Fibroblast of lung (primary cell): ENCODE results near the gene CDC23. TPM values are rescaled to one million over a fixed set of nuclear protein-coding genes. Genes with fewer than 3 reads are reported as not detected.

Experiments
- DNase-seq, 2 donors: peaks; one replicate each; pipeline versions ENCODE4 v3.0.0 to v3.0.0-alpha.2; 2010; ENCODE audit warnings: low read depth in 2 of 2
- H2AFZ ChIP-seq: 2 replicates; pipeline ENCODE4 v1.5.1; 2012; ENCODE audit warnings: low read length, control low read depth, inconsistent platforms
- H3K27ac ChIP-seq: 2 replicates; pipeline ENCODE4 v1.5.1; 2011; ENCODE audit warnings: low read length, control low read depth; ENCODE audit not compliant: insufficient read depth
- H3K27me3 ChIP-seq: 2 replicates; pipeline ENCODE4 v1.5.1; 2011; ENCODE audit warnings: mild to moderate bottlenecking, low read length; ENCODE audit not compliant: control insufficient read depth, insufficient read depth
- H3K36me3 ChIP-seq: 2 replicates; pipeline ENCODE4 v1.5.1; 2011; ENCODE audit warnings: low read length; ENCODE audit not compliant: control insufficient read depth, insufficient read depth
- H3K4me1 ChIP-seq: 2 replicates; pipeline ENCODE4 v1.5.1; 2011; ENCODE audit warnings: low read length; ENCODE audit not compliant: control insufficient read depth, insufficient read depth; ENCODE audit errors: extremely low read depth
- H3K4me2 ChIP-seq: 2 replicates; pipeline ENCODE4 v1.5.1; 2011; ENCODE audit warnings: low read length, control low read depth; ENCODE audit not compliant: insufficient read depth; ENCODE audit errors: extremely low read depth
- H3K4me3 ChIP-seq, 4 experiments: fragments of 200-600 bp in 1 of 4; sonication (generic) in 1 of 4; replicated peaks in 1 of 4; 2 replicates each; pipeline ENCODE4 v1.5.1; 2011 to 2016; ENCODE audit warnings: low read length in 4 of 4, low read depth in 3 of 4, mild to moderate bottlenecking in 3 of 4, control low read depth in 2 of 4, inconsistent platforms in 1 of 4, mixed read lengths in 1 of 4; ENCODE audit not compliant: insufficient read depth in 1 of 4; ENCODE audit errors: control extremely low read depth in 1 of 4
- H3K79me2 ChIP-seq: 2 replicates; pipeline ENCODE4 v1.5.1; 2012; ENCODE audit warnings: mild to moderate bottlenecking, low read length, inconsistent platforms; ENCODE audit not compliant: control insufficient read depth, insufficient read depth
- H3K9ac ChIP-seq: 2 replicates; pipeline ENCODE4 v1.5.1; 2011; ENCODE audit warnings: mild to moderate bottlenecking, low read length, control low read depth; ENCODE audit not compliant: insufficient read depth
- H3K9me3 ChIP-seq: 2 replicates; pipeline ENCODE4 v1.5.1; 2012; ENCODE audit warnings: low read depth, low read length; ENCODE audit not compliant: control insufficient read depth, insufficient read depth
- H4K20me1 ChIP-seq: 2 replicates; pipeline ENCODE4 v1.5.1; 2011; ENCODE audit warnings: low read length; ENCODE audit not compliant: control insufficient read depth, insufficient read depth; ENCODE audit errors: extremely low read depth
- CTCF ChIP-seq, 2 donors: IDR thresholded peaks in 1 of 2; conservative IDR thresholded peaks in 1 of 2; 1 replicate in 1 of 2; 2 replicates in 1 of 2; pipeline ENCODE4 v1.5.1; 2011 to 2012; ENCODE audit warnings: low read length in 2 of 2, control low read depth in 1 of 2, inconsistent platforms in 1 of 2, low read depth in 1 of 2, mild to moderate bottlenecking in 1 of 2
- EZH2 ChIP-seq: IDR thresholded peaks from 2 replicates; pipeline ENCODE4 v1.5.1; 2012; ENCODE audit warnings: low read length, control low read depth, mild to moderate bottlenecking; ENCODE audit errors: missing control alignments
- polyA plus RNA-seq, 2 donors: library from polyadenylated mRNA; depleted of rRNA in 1 of 2; stranded (reverse) in 1 of 2; unstranded in 1 of 2; fragments of >200 nt; gene quantifications; 2 replicates each; pipeline ENCODE4 v1.2.1, GENCODE V29; 2011 to 2012; ENCODE audit warnings: missing spikeins in 1 of 2
- total RNA-seq: library from RNA; depleted of rRNA; stranded (reverse); fragments of >200 nt; gene quantifications from 2 replicates; pipeline ENCODE4 v1.2.1, GENCODE V29; 2014

CDC23 gene
- total and polyA plus RNA-seq, 2 donors (not counting 1 experiment from before 2014, with no cell fraction given) = 26.8 to 31.8 TPM

GRCh38 chr5:138238034-138238433 is 24.9 kb upstream of the CDC23 start:
- Histone ChIP-seq H3K4me1 (no peaks in the 10 kb centered on the region), H3K4me2 (no peak overlapping the region), H2AFZ (no peak overlapping the region), H3K27ac (no peak overlapping the region), H3K9me3 (no peaks in the 10 kb centered on the region), H3K27me3 (peaks cover 9% of the 10 kb centered on the region), H3K9ac (no peak overlapping the region), H4K20me1 (no peaks in the 10 kb centered on the region), H3K4me3 (no peak overlapping the region), H3K79me2 (no peaks in the 10 kb centered on the region), H3K36me3 (no peaks in the 10 kb centered on the region)
- DNase-seq = no peak
- no peak for TF ChIP-seq CTCF (conservative IDR thresholded peaks at IDR 0.05 in 1 of 2, IDR thresholded peaks at IDR 0.05 in 1 of 2; ENCODE audit: low read depth in 1 of 2, low read length in 2 of 2)

GRCh38 chr5:138234651-138235050 is 21.5 kb upstream of the CDC23 start:
- no peaks in the 10 kb centered on the region for H3K27me3 ChIP-seq
- no peaks in the 10 kb centered on the region for H3K4me1 ChIP-seq
- H3K9ac ChIP-seq = no peak overlapping the region
- no peak overlapping the region for H2AFZ ChIP-seq
- no peak for DNase-seq
- no peaks in the 10 kb centered on the region for H3K79me2 ChIP-seq
- TF ChIP-seq EZH2 (no peak), CTCF (conservative IDR thresholded peaks at IDR 0.05 in 1 of 2, IDR thresholded peaks at IDR 0.05 in 1 of 2; ENCODE audit: low read depth in 1 of 2, low read length in 2 of 2) (no peak)
- H4K20me1 ChIP-seq = no peaks in the 10 kb centered on the region
- no peak overlapping the region for H3K4me2 ChIP-seq
- H3K27ac ChIP-seq = no peak overlapping the region
- no peaks in the 10 kb centered on the region for H3K9me3 ChIP-seq
- no peak overlapping the region for H3K4me3 ChIP-seq
- no peaks in the 10 kb centered on the region for H3K36me3 ChIP-seq

GRCh38 chr5:138233280-138233679 is 20.2 kb upstream of the CDC23 start:
- TF ChIP-seq EZH2 (no peak), CTCF (conservative IDR thresholded peaks at IDR 0.05 in 1 of 2, IDR thresholded peaks at IDR 0.05 in 1 of 2; ENCODE audit: low read depth in 1 of 2, low read length in 2 of 2) (no peak)

More at GRCh38 chr5:138233280-138233679, 20.2 kb upstream of the CDC23 start:
- H3K36me3 ChIP-seq = no peaks in the 10 kb centered on the region
- H3K4me3 ChIP-seq = no peak overlapping the region
- no peak overlapping the region for H3K27ac ChIP-seq
- no peaks in the 10 kb centered on the region for H4K20me1 ChIP-seq
- H2AFZ ChIP-seq = no peak overlapping the region
- H3K4me2 ChIP-seq = no peak overlapping the region
- no peaks in the 10 kb centered on the region for H3K27me3 ChIP-seq
- no peaks in the 10 kb centered on the region for H3K79me2 ChIP-seq
- H3K9me3 ChIP-seq = no peaks in the 10 kb centered on the region
- no peaks in the 10 kb centered on the region for H3K4me1 ChIP-seq
- H3K9ac ChIP-seq = no peak overlapping the region
- no peak for DNase-seq
